T47D (cell line): Measurements from ENCODE around the gene WDR89.
"Not testable (repeated sequence)": the region's sequence is repeated elsewhere in the genome, so short reads cannot be mapped to it uniquely, and the experiment has no call there.

Experiments
- DNase-seq, 2 experiments: peaks; one replicate each; pipeline versions ENCODE4 v3.0.0 to v3.0.0-alpha.2; 2011 to 2012; ENCODE audit warnings: low read depth in 1 of 2, low spot score in 1 of 2
- JUND ChIP-seq: IDR thresholded peaks from 2 replicates; pipeline ENCODE4 v1.6.1; 2012; ENCODE audit warnings: low read depth
- in situ Hi-C: cut with HindIII; loops from 2 replicates; pipeline ENCODE4 v1.10.0; 2016; ENCODE audit warnings: low sequenced_read_pairs, low pct_unique_long_range_greater_than_20kb

Gene WDR89

DNA sequence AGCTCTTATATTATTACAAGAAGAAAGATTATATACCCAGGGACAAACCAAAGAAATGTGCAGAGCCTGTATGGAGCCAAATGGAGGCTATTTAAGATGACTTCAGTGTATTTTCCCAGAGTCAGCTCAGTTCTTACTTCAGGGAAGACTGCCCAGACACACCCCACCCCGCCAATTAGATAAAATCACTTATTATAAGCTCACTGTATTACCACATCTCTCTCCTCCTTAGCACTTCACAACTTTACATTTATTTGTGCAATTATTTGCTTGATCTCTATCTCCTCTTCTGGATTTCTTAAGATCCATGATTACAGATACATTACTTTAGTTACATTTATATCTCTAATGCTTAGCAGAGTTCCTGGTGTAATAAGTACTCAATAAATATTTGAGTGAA, 24.7 kb upstream of the WDR89 start:
- in situ Hi-C loops: no loop called here
- TF ChIP-seq JUND: no peak
- peak in 1 of 2 experiments; percentile 53 for DNase-seq

DNA sequence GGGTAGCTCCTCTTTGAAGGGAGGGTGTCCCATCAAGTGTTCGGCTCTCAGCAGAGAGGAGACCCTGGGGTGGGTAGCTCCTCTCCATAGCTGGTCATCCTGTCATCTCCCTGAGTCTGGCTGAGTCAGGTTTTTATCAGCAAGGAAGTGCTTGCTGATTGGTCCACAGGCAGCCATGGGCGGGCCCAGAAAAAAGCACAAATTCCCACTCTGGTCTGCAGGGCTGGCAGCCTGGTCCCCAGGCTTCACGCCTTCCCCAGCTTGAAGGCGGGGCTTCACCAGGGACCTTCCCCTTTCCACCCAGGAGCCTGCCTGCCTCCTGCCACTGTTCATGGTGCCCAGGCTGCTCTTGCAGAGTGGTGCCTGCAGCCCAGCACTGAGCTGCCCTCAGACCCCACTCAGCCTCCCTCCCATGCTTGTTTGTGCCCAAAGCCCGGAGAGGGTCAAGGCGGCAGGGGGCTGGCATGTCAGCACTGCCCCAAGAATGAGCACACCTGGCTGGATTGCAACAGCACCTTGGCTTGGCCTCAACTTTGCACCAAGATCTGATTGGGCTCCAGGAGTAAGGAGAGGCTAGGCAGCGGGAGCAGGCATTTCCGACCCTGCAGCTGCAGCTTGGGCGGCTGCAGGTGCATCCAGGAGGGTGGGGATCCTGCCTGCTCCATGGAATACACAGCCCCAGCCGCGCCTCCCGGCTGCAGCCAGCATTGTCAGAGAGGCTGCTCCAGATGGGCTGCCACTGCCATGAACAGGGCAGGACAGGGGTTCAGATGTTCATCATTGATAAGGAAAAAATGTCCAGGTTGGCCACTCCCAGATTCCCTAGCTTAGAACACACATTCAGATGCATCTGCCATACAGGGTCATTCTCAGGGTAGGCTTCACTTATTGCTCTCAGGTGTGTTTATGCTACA, 22.0 kb upstream of the WDR89 start:
- in situ Hi-C loops: no loop called here
- TF ChIP-seq JUND: no peak
- DNase-seq: peak in 1 of 2 experiments; percentile 66

DNA sequence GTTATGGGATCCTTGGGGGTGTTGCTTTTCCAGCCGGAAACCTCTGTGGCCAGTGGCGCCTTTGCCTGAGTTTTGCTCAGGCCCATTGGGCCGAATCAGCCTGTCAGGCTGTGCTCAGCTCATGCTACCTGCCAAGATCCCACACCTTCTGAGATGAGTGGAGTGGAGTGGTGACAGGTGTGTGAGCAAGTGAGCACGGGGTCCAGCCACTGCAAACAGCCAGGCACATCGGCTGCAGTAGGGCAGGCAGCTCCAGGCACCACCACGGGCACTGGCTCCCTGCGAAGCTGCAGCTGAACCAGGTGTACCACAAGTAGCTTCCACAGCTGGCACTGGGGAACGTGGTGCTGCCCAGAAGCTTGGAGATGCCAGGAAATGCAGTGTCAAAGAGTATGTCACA, 21.1 kb upstream of the WDR89 start:
- DNase-seq: no peak
- in situ Hi-C loops: no loop called here
- no peak for TF ChIP-seq JUND

DNA sequence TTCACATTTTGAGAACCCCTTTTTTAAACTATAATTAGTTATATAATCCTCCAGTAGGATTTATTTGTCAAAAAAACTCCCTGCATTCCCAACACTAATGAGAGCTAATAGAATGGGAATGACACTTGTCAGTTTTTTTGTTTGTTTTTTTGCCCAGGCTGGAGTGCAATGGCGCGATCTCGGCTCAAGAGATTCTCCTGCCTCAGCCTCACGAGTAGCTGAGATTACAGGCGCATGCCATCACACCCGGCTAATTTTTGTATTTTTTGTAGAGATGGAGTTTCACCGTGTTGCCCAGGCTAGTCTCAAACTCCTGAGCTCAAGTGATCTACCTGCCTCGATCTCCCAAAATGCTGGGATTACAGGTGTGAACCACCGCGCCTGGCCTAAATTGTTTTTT, 20.2 kb upstream of the WDR89 start:
- DNase-seq, in situ Hi-C loops: not testable (repeated sequence)

DNA sequence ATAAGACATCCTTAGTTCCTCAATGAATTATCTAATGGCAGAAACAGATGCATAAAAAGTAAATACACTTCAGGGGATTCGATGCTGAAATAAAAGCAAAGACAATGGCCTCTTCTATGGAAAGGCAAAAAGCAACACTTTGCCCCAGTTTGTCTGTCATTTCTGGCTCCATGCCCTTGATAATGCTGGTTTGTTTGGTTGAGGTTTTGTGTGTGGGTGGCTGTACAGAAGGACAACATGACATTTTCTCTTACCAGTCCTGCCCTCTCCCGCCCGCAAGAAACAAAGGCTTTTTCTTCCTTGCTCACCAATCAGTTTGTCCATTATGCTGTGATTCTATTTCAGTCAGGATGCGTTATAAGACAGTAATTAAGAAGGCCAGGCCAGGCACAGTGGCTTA, 18.1 kb upstream of the WDR89 start:
- DNase-seq: peak in 1 of 2 experiments; percentile 55
- in situ Hi-C loops: no loop called here
- TF ChIP-seq JUND: no peak

DNA sequence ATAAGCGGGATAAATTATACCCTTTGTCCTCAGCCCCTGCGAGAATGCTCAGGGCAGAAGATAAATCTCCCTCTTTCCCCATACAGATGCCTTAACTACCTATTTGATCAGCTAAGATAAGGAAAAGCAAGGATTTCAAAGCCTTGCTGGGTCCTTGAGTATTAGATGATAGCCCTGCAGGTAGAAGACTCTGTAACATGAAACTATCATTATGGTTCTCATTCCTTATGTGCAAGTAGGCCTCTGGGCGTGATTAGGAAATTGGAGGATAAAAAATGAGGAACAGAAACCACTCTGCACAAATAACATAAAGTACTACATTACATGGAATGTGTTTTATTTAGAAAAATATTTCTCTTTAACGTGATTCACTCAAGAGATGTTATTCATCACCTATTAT, 14.5 kb upstream of the WDR89 start:
- no peak for DNase-seq
- in situ Hi-C loops: no loop called here
- no peak for TF ChIP-seq JUND

DNA sequence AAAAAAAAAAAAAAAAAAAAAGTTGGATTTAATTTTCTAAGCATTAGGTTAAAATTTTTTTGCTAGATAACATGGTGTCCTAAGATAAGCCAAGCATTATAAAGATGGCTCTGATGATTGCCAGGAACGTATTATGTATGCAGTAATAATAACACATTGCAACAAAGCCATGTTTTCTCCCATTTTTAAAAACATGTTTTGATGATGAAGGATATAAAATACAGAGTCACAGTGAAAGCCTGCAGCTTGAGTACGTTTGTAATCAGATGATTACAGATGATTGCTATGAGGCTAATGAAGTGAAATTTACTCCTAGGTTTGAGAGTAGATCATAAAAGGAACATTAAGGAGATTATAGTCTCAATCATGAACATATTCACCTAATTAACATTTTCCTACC, 13.3 kb upstream of the WDR89 start:
- no peak for DNase-seq
- TF ChIP-seq JUND: no peak
- in situ Hi-C loops: no loop called here

DNA sequence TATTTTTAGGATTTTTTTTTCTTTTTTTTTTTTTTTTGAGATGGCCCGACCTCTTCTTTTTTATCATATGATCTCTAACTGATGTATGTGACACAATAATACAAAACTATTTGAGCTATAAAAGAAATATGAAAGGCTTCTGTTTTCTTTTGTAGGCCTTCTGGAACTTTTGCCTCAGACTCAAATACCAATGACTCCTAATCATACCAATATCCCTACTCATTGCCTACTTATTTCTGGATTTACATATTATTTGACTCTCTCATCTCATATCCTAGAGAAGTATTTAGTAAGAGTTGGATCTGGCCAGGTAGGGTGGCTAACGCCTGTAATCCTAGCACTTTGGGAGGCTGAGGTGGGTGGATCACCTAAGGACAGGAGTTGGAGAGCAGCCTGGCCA, 12.7 kb upstream of the WDR89 start:
- TF ChIP-seq JUND: no peak
- in situ Hi-C loops: no loop called here

DNA sequence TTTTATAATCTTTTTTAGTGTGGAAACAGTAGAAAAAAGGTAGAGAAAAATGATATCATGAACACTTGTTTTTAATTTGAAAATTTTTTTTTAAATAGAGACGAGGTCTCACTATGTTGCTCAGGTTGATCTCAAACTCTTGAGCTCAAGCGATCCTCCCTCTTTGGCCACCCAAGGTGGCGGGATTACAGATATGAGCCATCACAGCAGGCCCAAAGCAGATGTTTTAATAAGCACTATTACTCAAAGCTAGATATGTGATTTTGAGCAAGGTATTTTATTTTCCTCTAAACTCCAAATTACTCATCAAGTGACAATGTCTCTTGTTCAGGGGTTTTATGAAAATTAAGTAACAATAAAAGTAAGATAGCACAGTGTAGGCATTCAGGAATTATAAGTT, 10.7 kb upstream of the WDR89 start:
- no peak for DNase-seq
- TF ChIP-seq JUND: no peak
- in situ Hi-C loops: no loop called here

More for the DNA sequence above, 12.7 kb upstream of the WDR89 start:
- no peak for DNase-seq

DNA sequence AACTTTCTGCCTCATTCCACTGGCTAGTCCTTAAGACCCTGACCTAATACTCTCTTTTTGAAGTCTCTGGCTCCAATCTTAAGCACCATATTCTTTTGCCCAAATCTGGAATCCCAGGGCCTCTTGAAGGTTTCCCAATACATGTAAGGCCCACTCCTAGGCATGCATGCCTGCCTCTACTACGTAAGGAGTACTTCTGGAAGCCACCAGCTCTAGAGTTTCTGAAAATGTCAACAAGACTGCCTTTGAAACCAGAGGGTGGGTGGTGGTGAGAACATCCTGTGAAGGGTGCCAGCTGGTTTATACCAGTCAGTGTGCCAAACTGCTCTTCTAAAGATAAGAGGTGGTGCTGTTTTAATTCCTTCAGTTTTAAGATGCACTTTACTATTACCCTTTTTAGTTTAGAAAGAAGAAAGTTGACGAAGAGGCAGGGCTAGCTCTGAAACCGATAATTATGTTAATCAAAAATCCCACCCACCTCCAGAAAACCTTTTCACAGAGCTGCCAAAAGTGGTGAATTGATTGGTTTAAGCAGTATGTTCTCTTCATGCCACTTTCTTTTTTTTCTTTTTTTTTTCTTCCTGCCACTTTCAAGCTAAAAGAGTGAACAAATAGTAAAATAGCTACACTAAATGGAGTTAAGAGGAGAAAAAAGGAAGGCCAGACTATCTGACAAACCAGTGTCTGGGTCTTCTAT, 8.7 kb upstream of the WDR89 start:
- in situ Hi-C loops: no loop called here
- TF ChIP-seq JUND: no peak
- no peak for DNase-seq

DNA sequence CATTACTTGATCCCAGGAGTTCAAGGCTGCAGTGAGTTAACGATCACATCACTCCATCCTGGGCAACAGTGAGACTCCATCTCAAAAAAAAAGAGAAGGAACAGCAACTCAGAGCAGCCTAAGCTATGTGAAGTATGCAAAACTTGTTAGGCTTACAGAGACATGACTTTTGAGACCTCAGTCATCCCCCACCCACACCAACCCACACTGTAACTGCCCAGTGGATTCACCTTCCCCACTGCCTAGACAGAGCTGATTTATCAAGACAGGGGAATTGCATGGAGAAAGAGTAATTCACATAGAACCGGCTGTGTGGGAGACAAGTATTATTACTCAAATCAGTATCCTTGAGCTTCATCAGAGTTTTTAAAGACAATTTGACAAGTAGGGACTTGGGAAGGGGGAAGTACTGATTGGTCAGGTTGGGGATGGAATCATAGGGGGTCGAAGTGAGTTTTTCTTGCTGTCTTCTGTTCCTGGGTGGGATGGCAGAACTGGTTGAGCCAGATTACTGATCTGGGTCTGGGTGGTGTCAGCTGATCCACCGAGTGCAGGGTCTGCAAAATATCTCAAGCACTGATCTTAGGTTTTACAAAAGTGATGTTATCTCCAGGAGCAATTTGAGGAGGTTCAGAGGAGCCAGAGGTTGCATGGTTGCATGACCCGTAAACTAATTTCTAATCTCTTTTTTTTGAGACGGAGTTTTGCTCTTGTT, 6.2 kb upstream of the WDR89 start:
- in situ Hi-C loops: no loop called here
- no peak for DNase-seq
- no peak for TF ChIP-seq JUND

DNA sequence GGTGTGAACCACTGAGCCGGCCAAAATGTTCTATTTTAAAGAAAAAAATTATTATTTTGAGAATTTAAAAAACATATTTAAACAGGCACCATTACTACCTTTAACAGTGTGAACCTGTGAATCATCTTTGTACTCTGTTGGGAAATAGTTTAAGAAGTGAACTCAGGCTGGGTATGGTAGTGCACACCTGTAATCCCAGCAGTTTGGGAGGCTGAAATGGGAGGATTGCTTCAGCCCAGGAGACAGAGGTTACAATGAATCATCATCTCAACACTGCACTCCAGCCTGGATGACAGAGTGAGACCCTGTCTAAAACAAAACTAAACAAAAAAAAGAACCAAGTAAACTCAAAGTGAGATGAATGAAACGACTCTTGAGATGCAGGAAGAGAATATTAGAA, 3.1 kb upstream of the WDR89 start:
- TF ChIP-seq JUND: no peak
- no peak for DNase-seq
- in situ Hi-C loops: no loop called here
